Measurements from ENCODE around the gene OSBP2.

Gene OSBP2

DNA sequence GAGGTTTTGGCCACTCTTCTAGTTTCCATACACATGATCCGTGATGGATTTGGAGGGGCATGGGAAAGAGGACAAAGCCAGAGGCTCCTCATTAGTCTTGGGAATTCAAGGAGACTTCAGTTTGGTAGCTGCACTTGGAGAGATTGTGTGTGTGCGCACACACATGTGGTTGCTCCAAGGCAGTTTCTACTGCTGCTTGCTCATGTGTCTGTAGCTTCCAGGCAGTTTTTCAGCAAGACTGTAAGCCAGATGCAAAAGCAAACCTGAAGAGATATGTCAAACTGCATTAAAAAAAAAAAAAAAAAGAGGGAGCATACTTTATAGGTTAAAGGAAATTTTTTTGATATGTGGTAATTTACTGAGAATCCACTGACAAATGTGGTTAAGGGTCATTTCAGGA is 95.7 kb downstream of the OSBP2 start:
- DNase-seq (ENCODE audit: low read depth): no peak
- TF ChIP-seq, protein P1, sequence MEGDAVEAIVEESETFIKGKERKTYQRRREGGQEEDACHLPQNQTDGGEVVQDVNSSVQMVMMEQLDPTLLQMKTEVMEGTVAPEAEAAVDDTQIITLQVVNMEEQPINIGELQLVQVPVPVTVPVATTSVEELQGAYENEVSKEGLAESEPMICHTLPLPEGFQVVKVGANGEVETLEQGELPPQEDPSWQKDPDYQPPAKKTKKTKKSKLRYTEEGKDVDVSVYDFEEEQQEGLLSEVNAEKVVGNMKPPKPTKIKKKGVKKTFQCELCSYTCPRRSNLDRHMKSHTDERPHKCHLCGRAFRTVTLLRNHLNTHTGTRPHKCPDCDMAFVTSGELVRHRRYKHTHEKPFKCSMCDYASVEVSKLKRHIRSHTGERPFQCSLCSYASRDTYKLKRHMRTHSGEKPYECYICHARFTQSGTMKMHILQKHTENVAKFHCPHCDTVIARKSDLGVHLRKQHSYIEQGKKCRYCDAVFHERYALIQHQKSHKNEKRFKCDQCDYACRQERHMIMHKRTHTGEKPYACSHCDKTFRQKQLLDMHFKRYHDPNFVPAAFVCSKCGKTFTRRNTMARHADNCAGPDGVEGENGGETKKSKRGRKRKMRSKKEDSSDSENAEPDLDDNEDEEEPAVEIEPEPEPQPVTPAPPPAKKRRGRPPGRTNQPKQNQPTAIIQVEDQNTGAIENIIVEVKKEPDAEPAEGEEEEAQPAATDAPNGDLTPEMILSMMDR (IDR thresholded peaks at IDR 0.05; ENCODE audit: control insufficient read depth, insufficient read depth, low read depth, low read length, missing control alignments): no peak

DNA sequence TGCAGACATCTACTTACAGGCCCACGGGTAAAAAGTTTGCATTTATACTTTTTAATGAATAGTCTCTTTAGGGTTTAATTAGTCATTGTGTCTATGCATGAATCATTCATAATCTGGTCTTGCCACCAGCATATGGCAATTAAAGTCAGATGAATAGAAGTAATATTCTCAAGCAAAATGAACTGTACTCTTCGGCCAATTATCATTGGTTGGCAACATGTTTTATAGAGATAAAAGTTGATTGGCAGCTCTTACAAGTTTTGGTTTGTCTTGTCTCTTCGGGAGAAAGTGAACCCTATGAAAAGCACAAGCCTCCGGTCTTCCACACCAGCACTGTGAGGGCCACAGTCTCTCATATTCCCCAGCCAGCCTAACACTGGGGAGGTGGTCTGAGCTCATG is 97.8 kb downstream of the OSBP2 start:
- H3K4me3 ChIP-seq (ENCODE audit: control insufficient read depth, low read depth, low read length): no peak overlapping the region
- TF ChIP-seq, protein P1 (IDR thresholded peaks at IDR 0.05; ENCODE audit: control insufficient read depth, insufficient read depth, low read depth, low read length, missing control alignments): no peak
- DNase-seq (ENCODE audit: low read depth): no peak

More for the DNA sequence above, 95.7 kb downstream of the OSBP2 start:
- no peak overlapping the region for H3K4me3 ChIP-seq (ENCODE audit: control insufficient read depth, low read depth, low read length)

DNA sequence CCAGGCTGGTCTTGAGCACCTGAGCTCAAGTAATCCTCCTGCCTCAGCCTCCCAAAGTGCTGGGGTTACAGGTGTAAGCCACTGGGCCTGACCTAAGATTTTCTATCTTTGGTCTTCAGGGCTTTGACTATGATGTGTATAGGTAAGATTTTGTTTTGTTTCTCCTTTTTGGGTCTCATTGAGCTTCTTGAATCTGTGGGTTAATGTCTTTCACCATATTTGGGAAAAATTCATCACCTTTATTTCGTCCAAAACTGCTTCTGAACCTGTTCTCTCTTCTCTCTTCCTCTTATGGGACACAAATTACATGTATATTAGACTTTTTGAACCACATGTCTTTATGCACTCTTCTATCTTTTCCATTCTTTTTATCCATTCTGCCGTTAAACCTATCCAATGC is 100.4 kb downstream of the OSBP2 start:
- DNase-seq (ENCODE audit: low read depth): no peak
- TF ChIP-seq, protein P1 (IDR thresholded peaks at IDR 0.05; ENCODE audit: control insufficient read depth, insufficient read depth, low read depth, low read length, missing control alignments): no peak
- no peak overlapping the region for H3K4me3 ChIP-seq (ENCODE audit: control insufficient read depth, low read depth, low read length)

GRCh38 chr22:30801695-30802094 is 107.0 kb downstream of the OSBP2 start:
- H3K4me3 ChIP-seq (ENCODE audit: control insufficient read depth, low read depth, low read length): no peak overlapping the region
- TF ChIP-seq, protein P1 (IDR thresholded peaks at IDR 0.05; ENCODE audit: control insufficient read depth, insufficient read depth, low read depth, low read length, missing control alignments): no peak
- no peak for DNase-seq (ENCODE audit: low read depth)

DNA sequence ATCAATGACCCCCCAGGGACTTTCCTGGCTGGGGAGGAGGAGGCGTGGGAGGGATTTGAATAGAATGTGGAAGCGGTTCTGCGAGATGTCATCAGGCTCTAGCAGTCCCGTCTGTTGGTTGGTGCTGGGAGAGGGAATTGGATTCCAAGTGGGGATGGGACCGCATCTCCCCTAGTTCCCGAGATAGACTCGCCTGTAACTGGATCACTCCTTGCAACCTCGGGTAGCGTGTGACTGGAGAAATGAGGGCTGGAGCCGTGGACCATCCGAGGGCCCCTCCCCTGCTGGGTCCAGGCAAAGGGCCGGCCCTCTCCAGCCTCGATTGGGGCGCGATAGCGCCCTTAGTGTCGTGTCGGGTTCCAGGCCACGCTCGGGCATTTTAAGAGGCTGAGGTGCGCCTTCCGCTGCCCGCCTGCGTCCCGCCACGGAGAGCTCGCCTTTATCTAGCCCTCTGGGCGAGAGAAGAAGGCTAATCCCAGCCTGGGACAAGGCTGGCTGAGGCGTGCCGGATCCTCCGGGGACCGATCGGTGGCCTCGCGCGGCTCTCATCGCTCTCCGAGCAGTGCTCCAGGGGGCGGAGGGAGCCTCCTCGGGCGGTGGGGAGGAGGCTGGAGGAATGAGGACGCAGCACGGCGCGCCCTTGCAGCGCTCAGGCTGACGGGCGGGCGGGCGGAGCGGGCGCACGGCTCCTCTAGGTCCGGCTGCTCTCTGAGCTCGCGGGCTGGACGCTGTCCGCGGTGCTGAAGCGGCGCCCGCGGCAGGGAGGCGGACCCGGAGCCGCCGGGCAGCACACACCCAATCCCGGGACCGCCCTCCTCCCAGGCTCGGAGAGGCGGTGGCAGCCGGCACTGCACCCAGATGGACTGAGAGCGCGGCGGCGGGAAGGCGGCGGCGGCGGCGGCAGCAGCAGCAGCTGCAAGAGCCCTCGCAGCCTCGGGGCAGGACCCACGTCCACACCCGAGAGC is 107.8 kb downstream of the OSBP2 start:
- TF ChIP-seq, protein P1 (IDR thresholded peaks at IDR 0.05; ENCODE audit: control insufficient read depth, insufficient read depth, low read depth, low read length, missing control alignments): no peak
- H3K4me3 ChIP-seq (ENCODE audit: control insufficient read depth, low read depth, low read length): peak overlapping the region; percentile 36
- peak; percentile 56 for DNase-seq (ENCODE audit: low read depth)

- DNase-seq (ENCODE audit: low read depth): no peak
- TF ChIP-seq, protein P1 (IDR thresholded peaks at IDR 0.05; ENCODE audit: control insufficient read depth, insufficient read depth, low read depth, low read length, missing control alignments): no peak
- H3K4me3 ChIP-seq (ENCODE audit: control insufficient read depth, low read depth, low read length): no peak overlapping the region
Measured at GRCh38 chr22:30803679-30804078, 109.0 kb downstream of the OSBP2 start.
